NK-92 treated with Interleukin-12 subunit alpha and Interleukin-12 subunit beta, amount 100 ng/mL, for 24 hours (cell line): ENCODE measurements around the gene ABHD12B.
"Not testable (repeated sequence)": the region's sequence is repeated elsewhere in the genome, so short reads cannot be mapped to it uniquely, and the experiment has no call there.

Experiments
- DNase-seq: peaks from one replicate; lab custom pipeline; 2025; lab: John Stamatoyannopoulos, UW

The ABHD12B gene

DNA sequence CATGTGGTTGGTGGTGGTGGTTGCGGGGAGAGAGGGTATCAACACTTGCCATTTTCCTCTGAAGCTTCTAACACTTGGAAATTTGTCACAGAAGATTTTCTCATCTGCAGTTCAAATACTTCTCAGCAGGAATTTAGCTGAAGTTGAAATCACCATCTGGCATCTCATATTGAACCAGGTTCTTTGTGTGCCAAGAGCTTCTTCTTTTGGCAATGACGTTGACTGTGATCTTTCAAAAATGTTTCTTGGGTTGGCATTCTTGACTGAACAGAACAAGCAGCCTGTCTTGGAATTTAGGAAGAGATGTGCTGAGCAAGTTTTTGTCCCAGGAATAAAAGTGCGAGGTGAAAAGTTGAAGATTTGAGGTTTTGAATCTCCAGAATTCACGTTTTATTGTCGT lies 32.2 kb upstream of the ABHD12B start:
- no peak for DNase-seq

DNA sequence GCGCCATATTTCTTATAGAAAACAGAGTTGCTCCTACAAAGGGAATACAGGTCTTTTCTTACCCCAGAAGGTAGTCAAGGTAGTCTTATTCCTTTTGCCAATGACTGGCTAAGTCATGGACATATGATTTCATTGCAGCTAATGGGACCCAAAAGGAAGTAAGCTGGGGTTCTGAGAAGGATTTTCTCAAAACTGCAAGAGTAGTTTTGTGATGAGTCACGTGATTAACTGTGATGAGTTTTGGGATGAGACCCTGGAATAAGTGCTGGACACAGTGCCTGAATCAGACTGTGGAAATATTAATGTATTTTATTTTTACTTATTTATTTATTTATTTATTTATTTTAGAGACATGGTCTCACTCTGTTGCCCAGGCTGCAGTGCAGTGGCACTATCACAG lies 27.5 kb upstream of the ABHD12B start:
- no peak for DNase-seq

DNA sequence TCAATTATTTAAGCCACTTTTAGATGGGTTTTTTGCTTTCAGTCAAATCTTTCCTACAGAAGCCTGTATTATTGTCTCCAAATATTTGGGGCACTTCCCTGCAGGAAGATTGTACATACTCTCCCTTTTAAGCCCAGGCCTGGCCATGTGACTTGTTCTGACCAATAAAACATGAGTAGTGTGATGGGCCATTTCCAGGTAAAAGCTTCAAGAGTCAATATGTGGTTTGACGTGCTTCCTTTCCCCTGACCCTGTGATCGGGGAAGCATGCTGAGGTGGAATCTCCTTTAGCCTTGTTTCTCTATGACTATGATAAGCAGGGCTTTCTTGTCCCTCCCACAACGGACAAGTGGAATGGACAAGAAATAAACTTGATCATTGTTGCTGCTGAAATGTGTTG lies 26.7 kb upstream of the ABHD12B start:
- no peak for DNase-seq

DNA sequence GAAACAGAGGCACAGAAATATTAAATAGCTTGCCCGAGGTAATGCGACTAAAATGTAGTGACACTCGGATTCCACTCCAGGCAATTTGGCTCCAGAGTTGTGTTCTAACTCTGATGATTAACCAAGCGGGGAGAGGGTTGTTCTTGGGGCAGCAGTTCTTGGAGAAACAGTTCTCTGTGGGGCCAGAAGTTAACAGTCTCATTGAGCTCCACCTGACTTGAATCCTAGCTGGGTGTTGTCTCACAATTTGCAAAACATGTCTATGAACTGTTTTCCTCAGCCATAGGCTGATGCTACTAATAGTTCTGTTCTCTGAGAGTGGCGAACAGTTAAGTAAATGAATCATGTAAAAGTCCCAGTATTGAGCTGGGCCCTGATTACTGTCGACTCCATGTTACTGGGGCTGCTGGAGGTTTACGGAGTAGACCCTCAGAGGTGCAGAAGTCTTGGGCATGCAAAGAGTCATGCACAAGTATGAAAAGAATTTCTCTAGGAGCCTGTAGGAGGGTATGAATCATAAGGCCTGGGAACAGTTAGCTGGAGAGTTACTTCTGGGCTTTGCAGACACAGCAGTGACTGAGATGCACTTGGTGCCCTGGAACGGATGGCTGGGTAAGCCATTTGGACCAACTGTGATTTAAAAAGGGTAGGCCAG lies 25.5 kb upstream of the ABHD12B start:
- DNase-seq, result no peak

DNA sequence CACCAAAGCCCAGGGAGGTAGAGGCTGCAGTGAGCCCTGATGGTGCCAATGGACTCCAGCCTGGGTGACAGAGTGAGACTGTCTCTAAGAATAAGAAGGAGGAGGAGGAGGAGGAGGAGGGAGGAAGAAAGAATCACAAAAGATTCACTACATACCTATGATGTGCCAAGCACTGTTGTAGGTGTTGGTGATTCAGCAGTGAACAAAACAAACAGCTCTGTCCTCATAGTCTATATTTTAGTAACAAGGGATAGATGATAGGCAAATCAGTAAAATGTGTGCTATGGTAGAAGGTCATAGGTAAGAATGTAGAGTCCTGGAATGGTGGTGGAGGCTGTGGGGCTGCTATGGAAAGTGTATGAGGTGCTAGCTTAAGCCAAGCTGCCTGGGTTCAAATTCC lies 18.0 kb upstream of the ABHD12B start:
- DNase-seq, result no peak

DNA sequence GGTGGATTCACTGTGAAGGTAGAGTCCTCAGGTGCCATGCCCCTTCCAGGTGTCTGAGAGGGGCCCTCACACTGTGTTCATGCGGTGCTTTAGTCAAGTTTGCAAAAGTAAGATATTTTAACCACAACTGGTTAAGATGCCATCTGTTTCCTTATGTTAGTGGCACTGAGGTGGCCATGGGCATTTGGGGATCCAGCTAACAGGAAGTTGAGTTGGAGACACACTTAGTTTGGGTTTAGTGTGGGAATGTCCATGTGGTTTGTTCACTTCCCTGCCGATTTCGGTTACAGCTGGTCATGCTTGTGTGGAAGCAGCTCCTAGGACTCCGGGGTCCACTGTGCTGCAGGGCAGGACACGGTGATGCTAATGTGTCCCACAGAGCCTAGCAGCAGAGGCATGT lies 17.3 kb upstream of the ABHD12B start:
- no peak for DNase-seq

DNA sequence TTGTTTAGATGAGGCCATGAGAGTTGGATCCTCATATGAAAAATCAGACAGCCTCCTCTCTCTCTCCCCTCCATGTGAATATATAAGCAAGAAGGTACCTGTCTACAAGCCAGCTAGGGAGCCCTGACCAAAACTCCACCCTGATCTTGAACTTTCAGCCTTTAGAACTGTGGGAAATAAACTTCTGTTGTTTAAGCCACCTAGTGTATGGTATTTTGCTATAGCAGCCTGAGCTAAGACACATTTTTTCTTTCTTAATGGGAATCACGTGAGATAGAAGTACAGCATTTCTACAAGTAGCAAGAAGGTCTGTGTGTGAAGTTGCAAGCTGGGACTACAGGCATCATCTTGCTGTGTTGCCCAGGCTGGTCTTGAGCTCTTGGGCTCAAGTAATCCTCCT lies 16.3 kb upstream of the ABHD12B start:
- DNase-seq, result no peak

- no peak for DNase-seq
Observed at GRCh38 chr14:50856660-50857059, 15.2 kb upstream of the ABHD12B start.

DNA sequence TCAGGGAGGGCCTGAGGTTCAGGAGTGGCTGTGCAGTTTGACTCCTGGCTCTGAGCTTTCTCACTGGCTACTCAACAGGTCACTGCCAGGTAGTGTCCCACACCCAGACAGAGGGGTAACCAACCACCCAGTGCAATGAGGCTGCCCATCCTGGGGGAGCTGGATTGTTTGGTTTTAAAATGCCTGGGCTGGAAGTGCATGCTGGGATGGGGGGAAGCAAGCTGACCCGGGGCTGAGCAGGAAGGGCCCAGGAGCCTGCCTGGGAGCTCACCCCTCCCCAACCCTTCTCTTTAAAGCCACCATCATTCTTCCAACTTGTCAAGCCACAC lies 12.6 kb upstream of the ABHD12B start:
- no peak for DNase-seq

DNA sequence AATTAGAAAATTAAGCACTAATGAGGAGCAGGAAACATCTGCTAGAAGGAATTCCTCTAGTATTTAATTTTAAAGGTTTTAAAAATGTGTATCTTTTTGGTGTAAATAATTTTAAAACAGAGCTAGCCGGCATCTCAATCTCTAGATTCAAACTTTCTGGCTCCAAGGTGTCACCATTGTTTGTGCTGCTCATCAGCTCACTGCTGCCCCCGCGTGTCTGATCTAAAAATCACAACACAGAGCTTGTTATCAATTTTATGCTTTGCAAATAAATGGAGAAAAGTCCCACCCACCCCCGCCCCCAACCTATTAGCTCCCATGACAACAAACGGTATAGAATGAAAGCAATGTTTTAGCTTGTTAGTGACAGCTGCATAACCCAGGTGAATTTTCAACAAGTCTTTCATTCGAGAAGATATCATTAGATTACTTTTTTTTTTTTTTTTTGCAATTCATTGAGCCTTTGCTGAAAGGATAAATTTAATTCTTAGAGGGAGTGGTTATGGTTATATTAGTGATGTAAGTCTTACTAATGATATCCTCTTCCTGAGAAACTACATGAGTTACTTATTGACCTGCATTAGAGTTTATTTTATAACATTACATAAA lies 11.3 kb upstream of the ABHD12B start:
- DNase-seq, result peak; percentile 59

GRCh38 chr14:50862036-50862570 lies 9.8 kb upstream of the ABHD12B start:
- DNase-seq, result no peak

DNA sequence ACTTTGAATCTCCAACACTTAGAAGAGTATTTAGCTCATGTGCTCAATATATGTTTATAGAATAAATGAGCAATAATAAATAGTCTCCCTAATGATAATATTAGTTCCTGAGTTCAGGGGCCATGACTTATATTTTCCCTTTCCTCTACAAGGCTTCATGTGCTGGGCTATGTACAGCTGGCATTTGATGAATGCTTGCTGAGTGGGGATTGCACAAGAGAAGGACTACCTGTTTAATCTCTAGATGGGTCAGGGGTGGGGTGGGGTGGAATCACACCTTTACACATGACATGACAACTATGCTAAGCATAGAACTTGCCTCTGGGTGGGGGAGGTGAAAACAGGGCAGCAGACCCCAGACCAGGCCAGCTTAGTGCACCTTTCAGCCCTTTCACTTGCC lies 7.6 kb upstream of the ABHD12B start:
- DNase-seq, result no peak

DNA sequence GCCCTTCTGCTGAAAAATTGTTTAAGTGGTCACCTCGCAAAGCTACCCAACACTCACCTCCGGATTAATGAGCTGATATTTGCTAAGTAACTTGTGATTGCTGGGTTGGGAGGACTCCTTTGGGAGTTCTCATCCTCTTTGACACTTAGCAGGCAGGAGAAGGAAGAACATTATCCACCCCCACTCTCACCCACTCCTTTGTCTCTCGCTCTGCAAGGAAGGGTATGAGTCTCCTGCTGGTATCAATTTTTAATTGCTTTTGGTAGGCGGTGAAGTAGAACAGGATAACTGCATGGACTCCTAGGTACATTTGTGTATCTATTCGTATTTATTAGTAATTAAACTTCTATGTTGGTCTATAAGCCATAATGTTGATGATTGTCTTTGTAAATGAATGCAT lies 6.9 kb upstream of the ABHD12B start:
- DNase-seq, result no peak

GRCh38 chr14:50865391-50866076 lies 6.3 kb upstream of the ABHD12B start:
- no peak for DNase-seq

GRCh38 chr14:50871228-50871627 lies 625 bp upstream of the ABHD12B start:
- DNase-seq, result no peak

DNA sequence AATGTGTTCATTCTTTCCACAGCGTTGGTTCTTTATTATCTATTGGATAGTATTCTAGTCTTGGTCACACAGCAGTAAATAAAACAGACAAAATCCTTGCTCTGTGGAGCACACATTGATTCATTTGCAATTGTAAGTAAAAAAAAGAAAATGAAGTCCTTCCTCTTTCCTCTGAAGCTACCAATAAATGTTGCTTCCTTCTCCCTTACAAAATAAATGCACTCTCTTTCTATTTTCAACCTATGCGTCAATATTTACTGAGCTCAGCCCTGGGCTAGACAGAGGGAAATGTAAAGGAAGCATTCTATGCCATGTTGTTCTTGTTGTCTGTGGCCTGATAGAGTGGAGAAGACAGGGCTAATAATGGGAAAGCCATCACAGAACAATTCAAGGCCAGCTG lies 2.9 kb downstream of the ABHD12B start:
- DNase-seq, result no peak

- no peak for DNase-seq
Observed at GRCh38 chr14:50875359-50876070, 3.7 kb downstream of the ABHD12B start.

GRCh38 chr14:50882932-50883826 lies 11.3 kb downstream of the ABHD12B start:
- DNase-seq, result no peak

DNA sequence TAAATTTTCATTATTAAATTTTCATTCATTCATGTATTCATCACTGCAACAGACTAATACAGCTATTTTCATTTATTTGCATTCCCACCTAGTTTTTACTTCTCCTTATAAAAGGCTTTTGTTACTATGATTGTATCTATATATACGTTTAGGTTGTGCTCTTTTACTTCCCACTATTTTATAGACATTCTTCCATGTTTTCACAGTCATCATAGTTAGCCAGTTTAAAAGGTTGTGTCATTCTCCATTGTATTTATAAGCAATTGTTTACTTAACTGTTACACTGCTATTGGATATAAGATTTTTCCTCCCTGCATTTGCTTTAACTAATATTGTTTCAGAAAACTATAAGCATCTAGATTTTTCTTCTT lies 12.0 kb downstream of the ABHD12B start:
- DNase-seq, result no peak

- no peak for DNase-seq
Observed at GRCh38 chr14:50887476-50887875, 15.6 kb downstream of the ABHD12B start.

DNA sequence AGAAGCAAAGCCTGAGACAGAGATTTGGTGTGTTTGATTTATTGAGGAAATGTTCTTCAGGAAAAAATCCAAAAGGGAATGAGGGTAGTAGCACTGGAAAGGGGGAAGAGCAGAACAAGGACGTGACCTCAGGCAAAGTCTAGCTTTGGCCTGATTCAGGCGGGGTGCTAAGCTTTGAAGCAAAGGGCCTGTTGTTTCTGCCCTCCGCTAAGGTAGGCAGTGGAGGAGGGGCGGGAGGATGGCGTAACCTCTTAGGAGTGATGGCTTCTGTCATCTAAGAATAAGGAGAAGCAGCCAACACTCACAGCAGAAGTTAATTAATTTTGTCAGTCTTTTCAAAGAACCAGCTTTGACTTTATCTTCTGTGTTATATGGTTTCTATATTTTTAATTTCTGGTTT lies 20.4 kb downstream of the ABHD12B start:
- DNase-seq, result no peak

- not testable (repeated sequence) for DNase-seq
Observed at GRCh38 chr14:50896421-50896820, 24.6 kb downstream of the ABHD12B start.
